Left ventricle myocardium inferior (tissue), 1 donor: ENCODE measurements around the gene ACOX3. TPM values are rescaled to one million over a fixed set of nuclear protein-coding genes. Genes with fewer than 3 reads are reported as not detected.

ENCODE experiments used
- DNase-seq: peaks from one replicate; pipeline ENCODE4 v3.0.0-alpha.2; 2020
- H3K27ac ChIP-seq: fragments of 200-600 bp; replicated peaks from 2 replicates; pipeline ENCODE4 v1.8.0; 2021
- H3K27me3 ChIP-seq: fragments of 200-600 bp; 2 replicates; pipeline ENCODE4 v1.8.0; 2021; ENCODE audit warnings: low read depth
- H3K36me3 ChIP-seq: fragments of 200-600 bp; 2 replicates; pipeline ENCODE4 v1.8.0; 2021
- H3K4me1 ChIP-seq: fragments of 200-600 bp; 2 replicates; pipeline ENCODE4 v1.8.0; 2021
- H3K4me3 ChIP-seq: fragments of 200-600 bp; 2 replicates; pipeline ENCODE4 v1.8.0; 2021; ENCODE audit warnings: mild to moderate bottlenecking, moderate library complexity
- H3K9me3 ChIP-seq: fragments of 200-600 bp; replicated peaks from 2 replicates; pipeline ENCODE4 v1.8.0; 2021
- intact Hi-C: fragments of 100-400 bp; cut with micrococcal nuclease; formaldehyde crosslinking; loops from one replicate; pipeline ENCODE4 v1.11.0; 2022
- total RNA-seq: library from RNA; stranded (reverse); fragmentation: NEBNext Ultra II Directional; extraction: Animal tissue kit (Norgen Biotek cat#: 25700); gene quantifications from one replicate; pipeline ENCODE4 v1.2.1, GENCODE V29; 2021
- TF ChIP-seq, protein P1 (sequence below): fragments of 200-600 bp; IDR thresholded peaks from 2 replicates; pipeline ENCODE4 v1.8.0; 2021; ENCODE audit warnings: antibody characterized with exemption, mild to moderate bottlenecking, borderline replicate concordance
- donor health status: DM: no; HTN: yes; CAD: no; lungs with severe emphysema.

Gene ACOX3
- total RNA-seq, 1 donor from 2014 or later = 22.0 TPM

DNA sequence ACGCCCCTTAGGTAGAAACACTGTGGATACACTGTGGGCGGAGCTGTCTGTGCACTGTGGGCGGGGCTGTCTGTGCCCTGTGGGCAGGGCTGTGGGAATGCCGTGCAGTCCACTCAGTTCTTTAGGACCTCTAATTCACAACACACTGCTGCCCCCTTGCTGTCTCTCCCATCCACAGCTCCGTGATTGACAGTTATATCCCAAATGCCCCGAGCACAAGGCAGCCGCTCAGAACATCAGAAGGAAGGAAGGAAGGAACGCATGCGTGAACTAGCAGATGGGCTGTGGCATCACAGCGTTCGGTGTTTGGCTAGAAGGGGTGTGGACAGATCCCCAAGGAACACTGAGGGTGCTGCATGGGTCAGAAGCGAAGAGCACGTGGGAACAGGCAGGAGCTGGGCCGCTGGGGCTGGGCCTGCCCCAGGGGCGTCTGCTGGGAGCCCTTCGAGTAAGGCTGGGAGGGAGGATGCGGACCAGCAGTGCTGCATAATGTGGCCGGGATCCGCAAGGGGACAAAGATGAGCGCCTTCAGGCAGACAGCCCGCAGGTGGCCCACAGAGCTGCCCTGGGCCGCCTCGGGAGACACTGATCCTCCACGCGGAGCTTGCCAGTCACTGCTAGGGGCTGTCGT, 29.8 kb downstream of the ACOX3 start:
- Histone ChIP-seq H3K27me3 (no peaks in the 10 kb centered on the region), H3K36me3 (peaks cover 69% of the 10 kb centered on the region), H3K9me3 (no peaks in the 10 kb centered on the region), H3K4me1 (peaks cover 41% of the 10 kb centered on the region), H3K4me3 (no peak overlapping the region), H3K27ac (peak overlapping the region; percentile 54)
- DNase-seq = peak; percentile 66
- intact Hi-C loops = no loop called here
- TF ChIP-seq, protein P1, sequence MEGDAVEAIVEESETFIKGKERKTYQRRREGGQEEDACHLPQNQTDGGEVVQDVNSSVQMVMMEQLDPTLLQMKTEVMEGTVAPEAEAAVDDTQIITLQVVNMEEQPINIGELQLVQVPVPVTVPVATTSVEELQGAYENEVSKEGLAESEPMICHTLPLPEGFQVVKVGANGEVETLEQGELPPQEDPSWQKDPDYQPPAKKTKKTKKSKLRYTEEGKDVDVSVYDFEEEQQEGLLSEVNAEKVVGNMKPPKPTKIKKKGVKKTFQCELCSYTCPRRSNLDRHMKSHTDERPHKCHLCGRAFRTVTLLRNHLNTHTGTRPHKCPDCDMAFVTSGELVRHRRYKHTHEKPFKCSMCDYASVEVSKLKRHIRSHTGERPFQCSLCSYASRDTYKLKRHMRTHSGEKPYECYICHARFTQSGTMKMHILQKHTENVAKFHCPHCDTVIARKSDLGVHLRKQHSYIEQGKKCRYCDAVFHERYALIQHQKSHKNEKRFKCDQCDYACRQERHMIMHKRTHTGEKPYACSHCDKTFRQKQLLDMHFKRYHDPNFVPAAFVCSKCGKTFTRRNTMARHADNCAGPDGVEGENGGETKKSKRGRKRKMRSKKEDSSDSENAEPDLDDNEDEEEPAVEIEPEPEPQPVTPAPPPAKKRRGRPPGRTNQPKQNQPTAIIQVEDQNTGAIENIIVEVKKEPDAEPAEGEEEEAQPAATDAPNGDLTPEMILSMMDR = peak; percentile 64

DNA sequence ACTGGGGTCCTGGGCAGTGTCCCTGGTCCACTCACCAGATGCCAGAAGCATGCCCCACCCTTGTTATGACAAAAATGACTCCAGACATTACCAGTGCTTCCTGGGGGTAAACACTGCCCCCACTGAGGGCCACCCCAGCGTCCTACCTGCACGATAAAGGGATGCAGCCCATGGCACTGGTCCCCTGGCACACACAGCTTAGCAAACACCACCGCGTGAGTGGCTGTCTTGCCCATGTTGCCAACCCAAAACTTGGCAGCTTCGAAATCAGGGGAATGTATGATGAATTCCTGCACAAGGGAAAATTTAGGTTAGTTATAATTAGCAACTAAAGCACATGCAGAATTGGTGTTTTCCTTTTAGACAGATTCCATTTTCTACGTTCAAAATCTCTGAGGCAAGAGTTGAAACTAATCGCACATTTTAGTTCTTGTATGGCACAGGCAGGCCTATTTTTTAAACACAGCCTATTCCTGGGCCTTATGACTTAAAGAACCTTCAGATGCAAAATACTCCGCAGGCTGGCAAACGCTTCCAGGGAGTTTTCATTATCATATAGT, 30.4 kb downstream of the ACOX3 start:
- Histone ChIP-seq H3K4me3 (no peak overlapping the region), H3K27me3 (no peaks in the 10 kb centered on the region), H3K4me1 (peaks cover 47% of the 10 kb centered on the region), H3K36me3 (peaks cover 69% of the 10 kb centered on the region), H3K9me3 (no peaks in the 10 kb centered on the region), H3K27ac (peak overlapping the region; percentile 54)
- intact Hi-C loops = no loop called here
- no peak for DNase-seq
- TF ChIP-seq, protein P1 = no peak

DNA sequence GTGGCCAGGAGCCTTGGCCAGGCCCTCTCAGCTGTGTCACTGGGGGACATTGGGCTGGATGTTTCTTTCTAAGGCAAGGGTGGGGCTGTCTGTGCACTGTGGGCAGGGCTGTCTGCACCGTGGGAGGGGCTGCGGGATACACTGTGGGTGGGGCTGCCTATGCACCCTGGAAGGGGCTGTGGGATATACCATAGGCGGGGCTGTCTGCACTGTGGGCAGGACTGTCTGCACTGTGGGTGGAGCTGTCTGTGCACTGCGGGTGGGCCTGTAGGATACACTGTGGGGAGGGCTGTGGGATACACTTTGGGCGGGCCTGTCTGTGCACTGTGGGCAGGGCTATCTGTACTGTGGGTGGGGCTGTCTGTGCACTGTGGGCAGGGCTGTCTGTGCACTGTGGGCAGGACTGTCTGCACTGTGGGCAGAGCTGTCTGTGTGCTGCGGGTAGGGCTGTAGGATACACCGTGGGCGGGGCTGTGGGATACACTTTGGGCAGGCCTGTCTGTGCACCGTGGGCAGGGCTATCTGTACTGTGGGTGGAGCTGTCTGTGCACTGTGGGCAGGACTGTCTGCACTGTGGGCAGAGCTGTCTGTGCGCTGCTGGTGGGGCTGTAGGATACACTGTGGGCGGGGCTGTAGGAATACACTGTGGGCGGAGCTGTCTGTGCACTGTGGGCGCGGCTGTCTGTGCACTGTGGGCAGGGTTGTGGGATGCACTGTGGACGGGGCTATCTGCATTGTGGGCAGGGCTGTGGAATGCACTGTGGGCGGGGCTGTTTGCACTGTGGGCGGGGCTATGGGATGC, 31.1 kb downstream of the ACOX3 start:
- Histone ChIP-seq H3K36me3 (peaks cover 67% of the 10 kb centered on the region), H3K4me3 (no peak overlapping the region), H3K4me1 (peaks cover 54% of the 10 kb centered on the region), H3K9me3 (no peaks in the 10 kb centered on the region), H3K27ac (peak overlapping the region; percentile 54), H3K27me3 (no peaks in the 10 kb centered on the region)
- DNase-seq = peak; percentile 74
- TF ChIP-seq, protein P1 = no peak
- intact Hi-C loops = no loop called here

DNA sequence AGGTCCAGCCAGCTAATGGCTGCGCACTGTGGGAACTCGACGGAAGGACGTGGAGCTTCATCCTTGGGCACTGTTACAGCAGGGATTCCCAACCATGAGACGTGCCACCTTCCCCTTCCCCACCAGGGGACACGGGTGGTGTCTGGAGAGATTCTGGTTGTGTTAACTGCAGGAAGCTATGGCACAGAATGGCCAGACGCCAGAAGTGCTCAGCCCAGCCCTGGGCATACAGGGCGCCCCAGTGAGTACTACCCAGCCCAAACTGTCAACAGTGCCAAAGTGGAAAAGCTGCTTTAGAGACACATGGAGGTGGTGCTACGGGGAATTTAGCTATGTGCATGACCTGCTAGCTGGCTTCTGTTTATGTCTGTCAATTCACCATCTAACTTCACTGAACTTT, 32.8 kb downstream of the ACOX3 start:
- no peaks in the 10 kb centered on the region for H3K9me3 ChIP-seq
- no peaks in the 10 kb centered on the region for H3K27me3 ChIP-seq
- no peak overlapping the region for H3K27ac ChIP-seq
- TF ChIP-seq, protein P1 = no peak
- H3K36me3 ChIP-seq = peaks cover 58% of the 10 kb centered on the region
- DNase-seq = no peak
- no peak overlapping the region for H3K4me3 ChIP-seq
- H3K4me1 ChIP-seq = peaks cover 64% of the 10 kb centered on the region
- intact Hi-C loops = no loop called here

DNA sequence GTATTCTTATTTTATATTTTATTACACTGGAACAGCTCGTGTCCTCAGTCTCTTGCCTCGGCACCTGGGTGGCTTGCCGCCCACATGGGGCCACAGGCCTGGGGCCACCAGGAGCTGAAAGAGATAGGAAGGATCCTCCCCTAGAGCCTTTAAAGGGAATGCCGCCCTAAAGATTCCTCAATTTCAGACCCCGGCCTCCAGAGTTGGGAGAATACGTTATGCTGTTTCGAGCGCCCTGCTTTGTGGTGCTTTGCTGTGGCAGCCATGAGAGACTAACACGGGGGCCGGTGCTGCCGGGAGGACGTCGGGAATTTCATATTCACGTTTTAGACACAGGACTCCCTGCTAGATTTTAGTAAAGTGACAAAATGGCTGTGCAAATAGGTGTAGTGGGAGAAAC, 33.2 kb downstream of the ACOX3 start:
- intact Hi-C loops = no loop called here
- no peak overlapping the region for H3K27ac ChIP-seq
- H3K4me1 ChIP-seq = peaks cover 68% of the 10 kb centered on the region
- no peak for DNase-seq
- peaks cover 54% of the 10 kb centered on the region for H3K36me3 ChIP-seq
- no peaks in the 10 kb centered on the region for H3K27me3 ChIP-seq
- no peaks in the 10 kb centered on the region for H3K9me3 ChIP-seq
- TF ChIP-seq, protein P1 = no peak
- H3K4me3 ChIP-seq = no peak overlapping the region
